Measurements from ENCODE around the gene FOXO6. TPM values are rescaled to one million over a fixed set of nuclear protein-coding genes. Genes with fewer than 3 reads are reported as not detected.

Gene FOXO6
- total and polyA plus RNA-seq, 2 donors (not counting 1 experiment from before 2014, with no cell fraction given), result 0.06 to 0.15 TPM

- Histone ChIP-seq H3K27ac (ENCODE audit: low read length in 2 of 2) (no peak overlapping the region), H3K4me1 (ENCODE audit: control insufficient read depth in 2 of 2, insufficient read depth in 2 of 2, low read length in 2 of 2) (peaks cover 0 to 7% of the 10 kb centered on the region in 2 donors), H2AFZ (ENCODE audit: insufficient read depth, low read depth, low read length, poor library complexity, severe bottlenecking) (no peak overlapping the region), H3K4me3 (ENCODE audit: control extremely low read depth in 1 of 5, extremely low read depth in 1 of 5, insufficient read depth in 1 of 5, low read depth in 2 of 5, low read length in 4 of 5) (no peak overlapping the region), H4K20me1 (ENCODE audit: control insufficient read depth, insufficient read depth, low read length, poor library complexity, severe bottlenecking) (no peaks in the 10 kb centered on the region), H3K27me3 (replicated peaks in 1 of 4; ENCODE audit: control extremely low read depth in 1 of 4, control insufficient read depth in 3 of 4, insufficient read depth in 4 of 4, low read length in 3 of 4) (peaks cover 0 to 22% (median 2%) of the 10 kb centered on the region in 4 experiments), H3K4me2 (replicated peaks; ENCODE audit: low read depth, low read length, poor library complexity, severe bottlenecking) (no peak overlapping the region), H3K9me3 (ENCODE audit: control extremely low read depth in 1 of 3, control insufficient read depth in 2 of 3, insufficient read depth in 1 of 3, low read length in 2 of 3) (peaks cover 0 to 15% (median 3%) of the 10 kb centered on the region in 3 donors), H3K79me2 (ENCODE audit: control insufficient read depth, insufficient read depth, low read length) (no peaks in the 10 kb centered on the region), H3K36me3 (replicated peaks in 1 of 2; ENCODE audit: control extremely low read depth in 1 of 2, control insufficient read depth in 1 of 2, extremely low read depth in 1 of 2, insufficient read depth in 2 of 2, low read length in 1 of 2) (no peaks in the 10 kb centered on the region), H3K9ac (ENCODE audit: low read length) (no peak overlapping the region)
- peaks cover 1% of the 10 kb centered on the region for H3K4me1 Mint-ChIP-seq
- no peak for ATAC-seq (ENCODE audit: low read depth)
- H3K4me3 Mint-ChIP-seq, result no peak overlapping the region
- 0% methylated on average over 1 of the region's 3 CpGs for WGBS (ENCODE audit: insufficient coverage)
- CTCF ChIA-PET, result no interaction called here
- no peak for TF ChIP-seq CTCF (IDR thresholded peaks at IDR 0.05)
- no peak for TF ChIP-seq EZH2 (IDR thresholded peaks at IDR 0.05; ENCODE audit: borderline replicate concordance, insufficient read depth, low read depth, low read length, poor library complexity, severe bottlenecking)
- H3K27ac Mint-ChIP-seq, result no peak overlapping the region
- DNase-seq, result no peak
- H3K9me3 Mint-ChIP-seq (ENCODE audit: insufficient read depth), result peaks cover 5% of the 10 kb centered on the region
- intact Hi-C loops (cut with micrococcal nuclease), result no loop called here
- POLR2A ChIA-PET, result no interaction called here
- peaks cover 34% of the 10 kb centered on the region for H3K27me3 Mint-ChIP-seq
These were observed 39.0 kb downstream of the FOXO6 start for GRCh38 chr1:41400225-41400624.

- intact Hi-C loops (cut with micrococcal nuclease), result no loop called here
- H4K20me1 ChIP-seq (ENCODE audit: control insufficient read depth, insufficient read depth, low read length, poor library complexity, severe bottlenecking), result no peaks in the 10 kb centered on the region
- Mint-ChIP-seq H3K4me3 (no peak overlapping the region), H3K27me3 (peaks cover 26% of the 10 kb centered on the region), H3K27ac (no peak overlapping the region), H3K9me3 (ENCODE audit: insufficient read depth) (peaks cover 5% of the 10 kb centered on the region), H3K4me1 (peaks cover 2% of the 10 kb centered on the region)
- ChIA-PET POLR2A (no interaction called here), CTCF (no interaction called here)
- 100% methylated on average over 1 of the region's 2 CpGs for WGBS (ENCODE audit: insufficient coverage)
- H3K4me2 ChIP-seq (replicated peaks; ENCODE audit: low read depth, low read length, poor library complexity, severe bottlenecking), result no peak overlapping the region
- no peak overlapping the region for H3K4me3 ChIP-seq (ENCODE audit: control extremely low read depth in 1 of 5, extremely low read depth in 1 of 5, insufficient read depth in 1 of 5, low read depth in 2 of 5, low read length in 4 of 5)
- no peak overlapping the region for H3K27ac ChIP-seq (ENCODE audit: low read length in 2 of 2)
- no peak for DNase-seq
- ATAC-seq (ENCODE audit: low read depth), result no peak
- no peak overlapping the region for H3K9ac ChIP-seq (ENCODE audit: low read length)
- H3K36me3 ChIP-seq (replicated peaks in 1 of 2; ENCODE audit: control extremely low read depth in 1 of 2, control insufficient read depth in 1 of 2, extremely low read depth in 1 of 2, insufficient read depth in 2 of 2, low read length in 1 of 2), result no peaks in the 10 kb centered on the region
- no peak for TF ChIP-seq EZH2 (IDR thresholded peaks at IDR 0.05; ENCODE audit: borderline replicate concordance, insufficient read depth, low read depth, low read length, poor library complexity, severe bottlenecking)
- no peak for TF ChIP-seq CTCF (IDR thresholded peaks at IDR 0.05)
- H3K79me2 ChIP-seq (ENCODE audit: control insufficient read depth, insufficient read depth, low read length), result no peaks in the 10 kb centered on the region
- no peak overlapping the region for H2AFZ ChIP-seq (ENCODE audit: insufficient read depth, low read depth, low read length, poor library complexity, severe bottlenecking)
- peaks cover 0 to 15% (median 3%) of the 10 kb centered on the region in 3 donors for H3K9me3 ChIP-seq (ENCODE audit: control extremely low read depth in 1 of 3, control insufficient read depth in 2 of 3, insufficient read depth in 1 of 3, low read length in 2 of 3)
- peaks cover 0 to 19% (median 1%) of the 10 kb centered on the region in 4 experiments for H3K27me3 ChIP-seq (replicated peaks in 1 of 4; ENCODE audit: control extremely low read depth in 1 of 4, control insufficient read depth in 3 of 4, insufficient read depth in 4 of 4, low read length in 3 of 4)
- peaks cover 0 to 7% of the 10 kb centered on the region in 2 donors for H3K4me1 ChIP-seq (ENCODE audit: control insufficient read depth in 2 of 2, insufficient read depth in 2 of 2, low read length in 2 of 2)
These were observed 40.7 kb downstream of the FOXO6 start for GRCh38 chr1:41401899-41402298.

All from B cell (primary cell).